HUDEP-2 (cell line): Measurements from ENCODE around the gene SCML1.

Source experiments
- DNase-seq, 76 experiments: peaks; one replicate each; lab custom pipeline; 2025; ENCODE audit not compliant: unreplicated experiment in 76 of 76; lab: John Stamatoyannopoulos, UW

Gene SCML1

GRCh38 chrX:17787557-17787956 lies 50.3 kb downstream of the SCML1 start:
- DNase-seq: no peak

GRCh38 chrX:17788439-17788838 lies 51.1 kb downstream of the SCML1 start:
- DNase-seq: peak in 20 of 76 experiments; percentile 0 to 23 (median 2)

- no peak for DNase-seq
Measured at GRCh38 chrX:17788956-17789562, 51.8 kb downstream of the SCML1 start.

GRCh38 chrX:17792826-17793225 lies 55.5 kb downstream of the SCML1 start:
- peak in 51 of 76 experiments; percentile 0 to 100 (median 34) for DNase-seq

GRCh38 chrX:17798921-17799320 lies 61.6 kb downstream of the SCML1 start:
- DNase-seq: no peak

GRCh38 chrX:17801431-17801830 lies 64.1 kb downstream of the SCML1 start:
- no peak for DNase-seq

- DNase-seq: no peak
Measured at GRCh38 chrX:17802756-17803155, 65.5 kb downstream of the SCML1 start.

GRCh38 chrX:17803449-17803848 lies 66.2 kb downstream of the SCML1 start:
- DNase-seq: no peak
